GM12873 (cell line): Measurements from ENCODE around the gene C17orf67.

Experiments used
- TF ChIP-seq, protein P1 (sequence below): IDR thresholded peaks from 2 replicates; pipeline ENCODE4 v1.5.1; 2012; ENCODE audit warnings: low read depth, mild to moderate bottlenecking, moderate library complexity, low read length, control low read depth; ENCODE audit not compliant: insufficient read depth; ENCODE audit errors: missing control alignments

The C17orf67 gene

DNA sequence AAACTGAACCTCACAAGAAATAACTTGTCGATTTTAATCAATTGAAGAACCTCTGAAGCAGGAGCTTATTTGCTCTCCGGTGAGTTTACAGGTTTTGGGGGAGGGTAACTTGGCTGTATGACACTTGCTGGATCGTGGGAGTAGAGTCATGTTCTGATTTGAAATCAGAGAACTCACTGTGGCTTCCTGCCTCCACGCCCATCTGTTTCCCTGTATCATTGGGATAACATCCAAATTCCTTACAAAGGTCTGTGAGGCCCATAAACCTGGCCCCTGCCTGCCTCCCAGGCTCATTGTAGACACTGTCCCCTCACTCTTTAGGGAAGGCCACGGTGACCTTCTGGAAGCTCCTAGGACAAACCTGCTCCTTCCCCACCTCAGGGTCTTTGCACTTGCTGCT, 48.3 kb downstream of the C17orf67 start:
- TF ChIP-seq, protein P1, sequence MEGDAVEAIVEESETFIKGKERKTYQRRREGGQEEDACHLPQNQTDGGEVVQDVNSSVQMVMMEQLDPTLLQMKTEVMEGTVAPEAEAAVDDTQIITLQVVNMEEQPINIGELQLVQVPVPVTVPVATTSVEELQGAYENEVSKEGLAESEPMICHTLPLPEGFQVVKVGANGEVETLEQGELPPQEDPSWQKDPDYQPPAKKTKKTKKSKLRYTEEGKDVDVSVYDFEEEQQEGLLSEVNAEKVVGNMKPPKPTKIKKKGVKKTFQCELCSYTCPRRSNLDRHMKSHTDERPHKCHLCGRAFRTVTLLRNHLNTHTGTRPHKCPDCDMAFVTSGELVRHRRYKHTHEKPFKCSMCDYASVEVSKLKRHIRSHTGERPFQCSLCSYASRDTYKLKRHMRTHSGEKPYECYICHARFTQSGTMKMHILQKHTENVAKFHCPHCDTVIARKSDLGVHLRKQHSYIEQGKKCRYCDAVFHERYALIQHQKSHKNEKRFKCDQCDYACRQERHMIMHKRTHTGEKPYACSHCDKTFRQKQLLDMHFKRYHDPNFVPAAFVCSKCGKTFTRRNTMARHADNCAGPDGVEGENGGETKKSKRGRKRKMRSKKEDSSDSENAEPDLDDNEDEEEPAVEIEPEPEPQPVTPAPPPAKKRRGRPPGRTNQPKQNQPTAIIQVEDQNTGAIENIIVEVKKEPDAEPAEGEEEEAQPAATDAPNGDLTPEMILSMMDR = no peak

- TF ChIP-seq, protein P1 = no peak
These were observed 51.4 kb downstream of the C17orf67 start for GRCh38 chr17:56782338-56782737.

- TF ChIP-seq, protein P1 = no peak
These were observed 51.8 kb downstream of the C17orf67 start for GRCh38 chr17:56781906-56782305.

- TF ChIP-seq, protein P1 = peak; percentile 93
These were observed 53.6 kb downstream of the C17orf67 start for GRCh38 chr17:56779898-56780777.

DNA sequence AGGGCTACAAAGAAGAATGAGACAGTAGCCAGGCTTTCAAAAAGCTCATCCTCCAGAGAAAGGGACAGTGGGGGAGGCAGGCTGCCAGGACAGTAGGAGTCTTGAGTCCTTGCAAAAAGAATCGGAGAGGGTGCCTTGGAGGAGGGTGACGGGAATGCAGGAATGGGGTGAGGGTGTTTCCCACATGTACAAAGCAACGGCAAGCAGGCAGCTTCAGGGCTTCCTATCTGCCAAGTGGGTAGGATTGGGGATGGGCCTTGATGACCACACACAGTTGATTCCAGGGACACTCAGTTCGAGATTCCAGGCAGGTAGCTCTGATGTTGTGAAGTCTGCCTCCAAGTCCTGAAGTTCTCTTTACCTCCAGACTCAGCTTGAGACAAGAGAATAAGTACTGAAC, 54.4 kb downstream of the C17orf67 start:
- TF ChIP-seq, protein P1 = no peak

- TF ChIP-seq, protein P1 = no peak
These were observed 54.8 kb downstream of the C17orf67 start for GRCh38 chr17:56778898-56779297.

DNA sequence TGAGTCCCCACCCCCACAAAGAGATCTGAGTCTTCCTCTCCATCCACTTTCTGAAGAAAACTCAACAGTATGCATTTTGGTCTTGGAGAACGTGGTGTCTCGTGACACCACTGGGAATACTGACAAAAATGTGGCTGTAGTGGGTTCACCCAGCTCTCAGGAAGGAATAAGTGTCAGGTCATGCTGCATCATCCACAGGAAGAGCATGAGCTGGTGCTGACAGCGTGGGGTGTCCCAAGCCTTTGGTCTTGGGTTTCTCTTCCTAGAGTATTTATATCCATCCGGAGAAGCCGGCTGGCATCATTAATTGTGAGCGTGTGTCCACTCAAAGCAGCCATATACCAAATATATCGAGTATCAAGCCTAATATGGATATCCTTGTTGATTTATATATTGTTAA, 55.9 kb downstream of the C17orf67 start:
- TF ChIP-seq, protein P1 = no peak
